HCT116 (cell line): Measurements from ENCODE around the gene IL21R.

Source experiments
- CEBPB ChIP-seq: IDR thresholded peaks from 2 replicates; pipeline ENCODE4 v1.6.1; 2012; ENCODE audit warnings: low read depth
- ELF1 ChIP-seq: IDR thresholded peaks from 2 replicates; pipeline ENCODE4 v1.6.1; 2012; ENCODE audit warnings: low read depth, borderline replicate concordance
- EZH2 ChIP-seq: fragments of 200-600 bp; sonication (generic); IDR thresholded peaks from 2 replicates; pipeline ENCODE4 v1.6.1; 2017; ENCODE audit warnings: antibody characterized with exemption, mixed run types
- EZH2phosphoT487 ChIP-seq: fragments of 200-600 bp; IDR thresholded peaks from 2 replicates; pipeline ENCODE4 v1.6.1; 2018; ENCODE audit warnings: antibody characterized with exemption, borderline replicate concordance
- JUND ChIP-seq: IDR thresholded peaks from 2 replicates; pipeline ENCODE4 v1.6.1; 2012
- POLR2A ChIP-seq: IDR thresholded peaks from 2 replicates; pipeline ENCODE4 v1.7.0; 2011; ENCODE audit warnings: borderline replicate concordance; ENCODE audit not compliant: insufficient read depth, insufficient read length; ENCODE audit errors: extremely low read depth
- RAD21 ChIP-seq: IDR thresholded peaks from 2 replicates; pipeline ENCODE4 v1.6.1; 2012; ENCODE audit warnings: low read depth, mild to moderate bottlenecking
- SIN3A ChIP-seq: IDR thresholded peaks from 2 replicates; pipeline ENCODE4 v1.6.1; 2012; ENCODE audit warnings: low read depth
- SP1 ChIP-seq: IDR thresholded peaks from 2 replicates; pipeline ENCODE4 v1.6.1; 2012; ENCODE audit warnings: low read depth
- YY1 ChIP-seq: IDR thresholded peaks from 2 replicates; pipeline ENCODE4 v1.6.1; 2011; ENCODE audit warnings: low read length, low read depth, moderate library complexity, mild to moderate bottlenecking; ENCODE audit not compliant: insufficient replicate concordance; ENCODE audit errors: extremely low read depth
- TF ChIP-seq, protein P1 (sequence below): IDR thresholded peaks from 2 replicates; pipeline ENCODE4 v1.6.1; 2012; ENCODE audit warnings: low read depth
- TF ChIP-seq, protein P2 (sequence below), 3 experiments: fragments of 200-600 bp in 1 of 3; sonication (generic) in 1 of 3; IDR thresholded peaks in 2 of 3; conservative IDR thresholded peaks in 1 of 3; 2 replicates each; pipeline ENCODE4 v1.5.1; 2012 to 2017; ENCODE audit warnings: low read depth in 2 of 3, low read length in 2 of 3, antibody characterized with exemption in 1 of 3, borderline replicate concordance in 1 of 3, control low read depth in 1 of 3, mild to moderate bottlenecking in 1 of 3, mixed read lengths in 1 of 3, mixed run types in 1 of 3, moderate library complexity in 1 of 3; ENCODE audit not compliant: insufficient read depth in 1 of 3
- TF ChIP-seq, protein P3 (sequence below): IDR thresholded peaks from 2 replicates; pipeline ENCODE4 v1.6.1; 2012
- TF ChIP-seq, protein P4 (sequence below): IDR thresholded peaks from 2 replicates; pipeline ENCODE4 v1.6.1; 2012

DNA sequence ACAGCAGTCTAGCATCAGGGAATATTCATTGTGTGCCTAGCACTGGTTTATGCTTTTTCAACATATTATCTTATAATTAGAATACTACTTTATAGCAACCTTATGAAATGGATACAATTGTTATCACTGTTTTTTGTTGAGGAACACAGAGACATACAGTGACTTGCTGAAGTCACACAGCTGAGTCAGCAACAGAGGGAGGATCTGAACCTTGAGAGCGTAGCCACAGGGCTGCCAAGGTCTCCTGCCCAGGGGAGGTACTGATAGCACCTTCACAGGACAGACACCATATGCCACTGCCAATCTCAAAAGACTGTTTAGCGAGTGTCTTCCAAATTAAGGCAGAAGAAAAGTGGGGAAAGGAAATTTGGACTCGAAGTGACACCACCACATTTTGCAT, 84.8 kb downstream of the IL21R start:
- TF ChIP-seq POLR2A (no peak), RAD21 (no peak), ELF1 (no peak), YY1 (no peak), EZH2 (no peak), CEBPB (no peak), EZH2phosphoT487 (no peak), SP1 (no peak), JUND (no peak), SIN3A (no peak)
- TF ChIP-seq, protein P1, sequence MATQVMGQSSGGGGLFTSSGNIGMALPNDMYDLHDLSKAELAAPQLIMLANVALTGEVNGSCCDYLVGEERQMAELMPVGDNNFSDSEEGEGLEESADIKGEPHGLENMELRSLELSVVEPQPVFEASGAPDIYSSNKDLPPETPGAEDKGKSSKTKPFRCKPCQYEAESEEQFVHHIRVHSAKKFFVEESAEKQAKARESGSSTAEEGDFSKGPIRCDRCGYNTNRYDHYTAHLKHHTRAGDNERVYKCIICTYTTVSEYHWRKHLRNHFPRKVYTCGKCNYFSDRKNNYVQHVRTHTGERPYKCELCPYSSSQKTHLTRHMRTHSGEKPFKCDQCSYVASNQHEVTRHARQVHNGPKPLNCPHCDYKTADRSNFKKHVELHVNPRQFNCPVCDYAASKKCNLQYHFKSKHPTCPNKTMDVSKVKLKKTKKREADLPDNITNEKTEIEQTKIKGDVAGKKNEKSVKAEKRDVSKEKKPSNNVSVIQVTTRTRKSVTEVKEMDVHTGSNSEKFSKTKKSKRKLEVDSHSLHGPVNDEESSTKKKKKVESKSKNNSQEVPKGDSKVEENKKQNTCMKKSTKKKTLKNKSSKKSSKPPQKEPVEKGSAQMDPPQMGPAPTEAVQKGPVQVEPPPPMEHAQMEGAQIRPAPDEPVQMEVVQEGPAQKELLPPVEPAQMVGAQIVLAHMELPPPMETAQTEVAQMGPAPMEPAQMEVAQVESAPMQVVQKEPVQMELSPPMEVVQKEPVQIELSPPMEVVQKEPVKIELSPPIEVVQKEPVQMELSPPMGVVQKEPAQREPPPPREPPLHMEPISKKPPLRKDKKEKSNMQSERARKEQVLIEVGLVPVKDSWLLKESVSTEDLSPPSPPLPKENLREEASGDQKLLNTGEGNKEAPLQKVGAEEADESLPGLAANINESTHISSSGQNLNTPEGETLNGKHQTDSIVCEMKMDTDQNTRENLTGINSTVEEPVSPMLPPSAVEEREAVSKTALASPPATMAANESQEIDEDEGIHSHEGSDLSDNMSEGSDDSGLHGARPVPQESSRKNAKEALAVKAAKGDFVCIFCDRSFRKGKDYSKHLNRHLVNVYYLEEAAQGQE, result no peak
- TF ChIP-seq, protein P2, sequence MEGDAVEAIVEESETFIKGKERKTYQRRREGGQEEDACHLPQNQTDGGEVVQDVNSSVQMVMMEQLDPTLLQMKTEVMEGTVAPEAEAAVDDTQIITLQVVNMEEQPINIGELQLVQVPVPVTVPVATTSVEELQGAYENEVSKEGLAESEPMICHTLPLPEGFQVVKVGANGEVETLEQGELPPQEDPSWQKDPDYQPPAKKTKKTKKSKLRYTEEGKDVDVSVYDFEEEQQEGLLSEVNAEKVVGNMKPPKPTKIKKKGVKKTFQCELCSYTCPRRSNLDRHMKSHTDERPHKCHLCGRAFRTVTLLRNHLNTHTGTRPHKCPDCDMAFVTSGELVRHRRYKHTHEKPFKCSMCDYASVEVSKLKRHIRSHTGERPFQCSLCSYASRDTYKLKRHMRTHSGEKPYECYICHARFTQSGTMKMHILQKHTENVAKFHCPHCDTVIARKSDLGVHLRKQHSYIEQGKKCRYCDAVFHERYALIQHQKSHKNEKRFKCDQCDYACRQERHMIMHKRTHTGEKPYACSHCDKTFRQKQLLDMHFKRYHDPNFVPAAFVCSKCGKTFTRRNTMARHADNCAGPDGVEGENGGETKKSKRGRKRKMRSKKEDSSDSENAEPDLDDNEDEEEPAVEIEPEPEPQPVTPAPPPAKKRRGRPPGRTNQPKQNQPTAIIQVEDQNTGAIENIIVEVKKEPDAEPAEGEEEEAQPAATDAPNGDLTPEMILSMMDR (IDR thresholded peaks at IDR 0.05 in 2 of 3, conservative IDR thresholded peaks at IDR 0.05 in 1 of 3; ENCODE audit: borderline replicate concordance in 1 of 3, insufficient read depth in 1 of 3, low read depth in 2 of 3, low read length in 2 of 3), result no peak
- TF ChIP-seq, protein P3, sequence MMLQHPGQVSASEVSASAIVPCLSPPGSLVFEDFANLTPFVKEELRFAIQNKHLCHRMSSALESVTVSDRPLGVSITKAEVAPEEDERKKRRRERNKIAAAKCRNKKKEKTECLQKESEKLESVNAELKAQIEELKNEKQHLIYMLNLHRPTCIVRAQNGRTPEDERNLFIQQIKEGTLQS, result no peak
- TF ChIP-seq, protein P4, sequence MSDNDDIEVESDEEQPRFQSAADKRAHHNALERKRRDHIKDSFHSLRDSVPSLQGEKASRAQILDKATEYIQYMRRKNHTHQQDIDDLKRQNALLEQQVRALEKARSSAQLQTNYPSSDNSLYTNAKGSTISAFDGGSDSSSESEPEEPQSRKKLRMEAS, result no peak
